ENCODE results near the gene LNX1. TPM values are rescaled to one million over a fixed set of nuclear protein-coding genes. Genes with fewer than 3 reads are reported as not detected.

Gene LNX1
- total RNA-seq, 4 donors from 2014 or later, result 0.29 to 12.9 (median 8.8) TPM

DNA sequence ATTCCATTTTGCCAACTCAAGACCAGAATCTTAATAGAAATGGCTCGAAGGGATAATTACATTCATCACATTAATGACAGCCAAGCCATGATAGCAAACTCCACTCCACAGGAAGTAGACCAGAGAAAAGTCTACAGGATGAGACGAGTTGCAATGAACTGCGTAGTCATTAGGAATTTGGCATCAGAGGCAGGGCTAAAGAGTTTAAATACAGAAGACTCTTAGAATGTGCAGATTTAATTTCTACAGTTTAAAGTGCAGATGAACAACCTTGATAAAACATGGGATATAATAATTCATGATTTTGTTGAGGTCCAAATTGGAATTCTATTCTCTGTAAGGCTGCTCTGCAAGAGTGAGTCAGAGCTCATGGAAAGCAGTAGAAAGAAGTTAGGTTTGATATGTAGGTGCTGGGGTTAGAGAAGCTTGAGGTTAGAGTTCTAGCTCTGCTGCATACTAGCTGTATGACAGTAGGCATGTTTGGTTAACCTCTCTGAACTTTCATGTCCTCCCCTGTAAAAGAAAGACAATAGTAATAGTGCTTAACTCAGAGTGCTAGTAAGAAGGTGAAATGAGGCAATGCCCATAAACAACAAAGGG lies 32.2 kb downstream of the LNX1 start:
- H3K4me1 ChIP-seq, result no peaks in the 10 kb centered on the region
- TF ChIP-seq POLR2A (IDR thresholded peaks at IDR 0.05), result no peak
- TF ChIP-seq, protein P1, sequence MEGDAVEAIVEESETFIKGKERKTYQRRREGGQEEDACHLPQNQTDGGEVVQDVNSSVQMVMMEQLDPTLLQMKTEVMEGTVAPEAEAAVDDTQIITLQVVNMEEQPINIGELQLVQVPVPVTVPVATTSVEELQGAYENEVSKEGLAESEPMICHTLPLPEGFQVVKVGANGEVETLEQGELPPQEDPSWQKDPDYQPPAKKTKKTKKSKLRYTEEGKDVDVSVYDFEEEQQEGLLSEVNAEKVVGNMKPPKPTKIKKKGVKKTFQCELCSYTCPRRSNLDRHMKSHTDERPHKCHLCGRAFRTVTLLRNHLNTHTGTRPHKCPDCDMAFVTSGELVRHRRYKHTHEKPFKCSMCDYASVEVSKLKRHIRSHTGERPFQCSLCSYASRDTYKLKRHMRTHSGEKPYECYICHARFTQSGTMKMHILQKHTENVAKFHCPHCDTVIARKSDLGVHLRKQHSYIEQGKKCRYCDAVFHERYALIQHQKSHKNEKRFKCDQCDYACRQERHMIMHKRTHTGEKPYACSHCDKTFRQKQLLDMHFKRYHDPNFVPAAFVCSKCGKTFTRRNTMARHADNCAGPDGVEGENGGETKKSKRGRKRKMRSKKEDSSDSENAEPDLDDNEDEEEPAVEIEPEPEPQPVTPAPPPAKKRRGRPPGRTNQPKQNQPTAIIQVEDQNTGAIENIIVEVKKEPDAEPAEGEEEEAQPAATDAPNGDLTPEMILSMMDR (IDR thresholded peaks at IDR 0.05), result no peak
- no peaks in the 10 kb centered on the region for H3K27me3 ChIP-seq
- H3K4me3 ChIP-seq, result no peak overlapping the region
- no peak for DNase-seq
- H3K9me3 ChIP-seq, result no peaks in the 10 kb centered on the region
- H3K27ac ChIP-seq, result no peak overlapping the region
- intact Hi-C loops (cut with DNase I; ENCODE audit: low total_unique reads), result no loop called here
- no peaks in the 10 kb centered on the region for H3K36me3 ChIP-seq

DNA sequence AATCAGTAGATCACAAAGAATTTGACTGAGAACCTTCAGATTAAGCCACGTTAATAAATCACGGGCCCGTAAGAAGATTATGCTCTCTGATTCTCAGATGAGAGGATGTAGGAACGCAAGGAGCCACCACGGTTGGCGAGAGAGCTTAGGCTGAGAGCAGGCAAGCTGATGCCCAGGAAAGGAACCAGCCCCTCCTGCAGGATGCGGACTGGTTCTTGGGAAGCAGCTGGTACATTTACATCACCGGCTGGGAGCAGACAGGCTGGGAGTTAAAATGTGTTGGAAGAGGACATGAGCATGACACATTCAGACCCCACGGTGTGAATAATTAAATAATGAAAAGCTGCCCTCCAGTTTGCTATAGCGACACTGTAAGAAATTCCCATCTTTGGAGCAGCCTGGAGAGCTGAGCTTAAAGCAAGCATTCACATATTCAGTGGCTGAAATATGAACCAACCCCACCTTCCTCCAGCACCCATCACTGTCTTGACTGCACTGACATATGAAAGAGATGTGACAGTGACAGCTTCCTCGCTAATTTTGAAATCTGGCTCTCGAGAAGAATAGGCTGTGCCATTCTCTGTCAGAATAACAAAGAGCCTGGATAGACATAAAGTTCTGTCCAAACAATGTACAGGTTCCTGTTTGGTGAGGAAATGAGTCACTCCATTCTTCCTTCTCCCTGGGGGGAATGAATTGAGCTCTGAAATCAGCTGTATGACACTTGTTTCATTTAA lies 33.1 kb downstream of the LNX1 start:
- intact Hi-C loops (cut with DNase I; ENCODE audit: low total_unique reads), result no loop called here
- DNase-seq, result no peak
- H3K27me3 ChIP-seq, result no peaks in the 10 kb centered on the region
- no peak overlapping the region for H3K4me3 ChIP-seq
- H3K36me3 ChIP-seq, result no peaks in the 10 kb centered on the region
- H3K9me3 ChIP-seq, result no peaks in the 10 kb centered on the region
- TF ChIP-seq POLR2A (IDR thresholded peaks at IDR 0.05), result no peak
- TF ChIP-seq, protein P1 (IDR thresholded peaks at IDR 0.05), result no peak
- no peak overlapping the region for H3K27ac ChIP-seq
- no peaks in the 10 kb centered on the region for H3K4me1 ChIP-seq

DNA sequence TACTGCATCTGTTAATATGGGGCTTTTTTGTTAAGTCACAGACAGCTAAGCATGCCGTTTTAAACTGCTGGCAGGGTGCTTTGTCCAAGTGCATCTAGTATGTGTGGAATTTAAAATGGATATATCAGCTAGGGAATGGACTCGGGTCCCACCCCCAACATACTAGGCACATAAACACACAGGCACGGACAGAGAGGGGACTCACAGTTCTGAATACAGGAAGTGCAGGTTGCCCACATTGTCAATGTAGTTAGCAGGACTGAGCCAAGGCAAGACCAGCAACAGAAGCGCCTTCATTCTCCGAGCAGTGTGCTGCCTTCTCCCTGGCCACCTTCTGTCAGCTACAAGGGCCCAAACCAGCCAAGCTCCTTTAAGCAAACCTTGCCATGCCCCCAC lies 33.6 kb downstream of the LNX1 start:
- no peaks in the 10 kb centered on the region for H3K9me3 ChIP-seq
- H3K27me3 ChIP-seq, result no peaks in the 10 kb centered on the region
- no peak for TF ChIP-seq POLR2A (IDR thresholded peaks at IDR 0.05)
- TF ChIP-seq, protein P1 (IDR thresholded peaks at IDR 0.05), result no peak
- no peaks in the 10 kb centered on the region for H3K36me3 ChIP-seq
- H3K4me1 ChIP-seq, result no peaks in the 10 kb centered on the region
- H3K4me3 ChIP-seq, result no peak overlapping the region
- DNase-seq, result no peak
- intact Hi-C loops (cut with DNase I; ENCODE audit: low total_unique reads), result no loop called here
- H3K27ac ChIP-seq, result no peak overlapping the region

DNA sequence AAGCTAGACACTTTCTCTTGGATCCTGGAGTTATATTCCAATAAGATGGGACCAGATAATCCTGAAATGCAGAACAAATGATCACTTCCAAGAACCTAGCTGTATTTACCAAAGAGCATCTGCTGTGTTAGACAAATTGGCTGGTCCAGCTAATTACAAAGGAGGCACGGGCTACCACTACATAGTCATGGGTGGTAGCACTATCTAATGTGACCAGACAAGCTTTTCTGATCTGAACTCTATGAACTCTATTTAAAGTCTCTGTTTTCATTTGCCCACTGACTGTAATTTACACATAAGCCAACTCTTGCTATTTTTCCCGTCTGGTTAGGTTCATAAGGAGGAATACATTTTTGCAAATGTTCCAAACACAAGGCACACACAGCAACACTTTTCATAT lies 34.6 kb downstream of the LNX1 start:
- no peak for DNase-seq
- Histone ChIP-seq H3K4me3 (no peak overlapping the region), H3K36me3 (no peaks in the 10 kb centered on the region), H3K27me3 (no peaks in the 10 kb centered on the region), H3K27ac (no peak overlapping the region), H3K9me3 (no peaks in the 10 kb centered on the region), H3K4me1 (no peaks in the 10 kb centered on the region)
- TF ChIP-seq, protein P1 (IDR thresholded peaks at IDR 0.05), result no peak
- no peak for TF ChIP-seq POLR2A (IDR thresholded peaks at IDR 0.05)
- intact Hi-C loops (cut with DNase I; ENCODE audit: low total_unique reads), result no loop called here

DNA sequence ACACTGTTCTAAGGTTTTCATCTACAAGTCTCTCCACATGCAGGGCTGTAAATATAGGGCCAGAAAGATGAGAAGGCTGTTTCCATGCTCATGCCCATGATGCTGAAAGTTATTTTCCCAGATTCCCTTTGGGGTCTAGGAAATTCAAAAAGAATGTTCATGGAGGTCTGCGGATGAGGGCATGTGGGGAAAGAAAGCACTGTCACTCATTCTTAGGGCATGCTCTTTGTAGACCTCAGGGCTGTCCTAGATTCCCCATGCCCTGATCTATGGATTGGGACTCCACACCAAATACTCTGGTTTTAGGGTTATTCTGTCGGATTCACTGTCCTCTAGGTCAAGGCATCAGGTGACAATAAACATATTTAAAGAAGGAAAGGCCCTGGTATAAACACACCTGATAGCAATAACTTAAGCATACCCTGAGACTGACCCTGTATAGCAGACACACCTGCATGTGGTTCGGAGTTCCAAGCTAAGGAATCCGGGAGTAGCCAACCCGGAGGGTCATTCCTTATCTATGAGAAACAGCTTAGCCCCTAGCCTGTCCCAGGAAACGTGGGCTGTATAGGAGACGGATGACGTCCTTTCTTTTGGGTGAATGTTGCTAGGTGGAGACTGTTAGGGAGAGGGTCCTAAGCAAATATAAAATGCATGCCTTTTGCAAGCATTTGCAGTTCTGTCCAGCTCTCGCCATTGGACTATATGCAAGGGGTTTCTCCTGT lies 37.6 kb downstream of the LNX1 start:
- TF ChIP-seq, protein P1 (IDR thresholded peaks at IDR 0.05), result no peak
- TF ChIP-seq POLR2A (IDR thresholded peaks at IDR 0.05), result no peak
- Histone ChIP-seq H3K4me1 (no peaks in the 10 kb centered on the region), H3K36me3 (no peaks in the 10 kb centered on the region), H3K4me3 (no peak overlapping the region), H3K9me3 (no peaks in the 10 kb centered on the region), H3K27me3 (no peaks in the 10 kb centered on the region), H3K27ac (no peak overlapping the region)
- intact Hi-C loops (cut with DNase I; ENCODE audit: low total_unique reads), result no loop called here
- no peak for DNase-seq
